Measurements from ENCODE around the gene FBXO8.

GRCh38 chr4:174244441-174244840 is 39.0 kb downstream of the FBXO8 start:
- TF ChIP-seq CTCF (IDR thresholded peaks at IDR 0.05) (no peak), POLR2A (IDR thresholded peaks at IDR 0.05) (no peak)

Measured in breast epithelium (tissue), 3 donors.